Cardiac fibroblast (primary cell): ENCODE measurements around the gene SND1.

Experiments used
- DNase-seq, 2 donors: peaks; one replicate each; pipeline versions ENCODE4 v3.0.0 to v3.0.0-alpha.2; 2010; ENCODE audit warnings: low read depth in 2 of 2
- H3K4me3 ChIP-seq, 2 donors: replicated peaks in 1 of 2; 1 replicate in 1 of 2; 2 replicates in 1 of 2; pipeline ENCODE4 v1.5.1; 2011; ENCODE audit warnings: low read depth in 2 of 2, low read length in 2 of 2, mild to moderate bottlenecking in 2 of 2, moderate library complexity in 1 of 2
- TF ChIP-seq, protein P1 (sequence below): IDR thresholded peaks from one replicate; pipeline ENCODE4 v1.5.1; 2011; ENCODE audit warnings: low read depth, mild to moderate bottlenecking, low read length, inconsistent platforms

SND1 gene

GRCh38 chr7:127821146-127821545 is 169.2 kb downstream of the SND1 start:
- DNase-seq: no peak
- TF ChIP-seq, protein P1, sequence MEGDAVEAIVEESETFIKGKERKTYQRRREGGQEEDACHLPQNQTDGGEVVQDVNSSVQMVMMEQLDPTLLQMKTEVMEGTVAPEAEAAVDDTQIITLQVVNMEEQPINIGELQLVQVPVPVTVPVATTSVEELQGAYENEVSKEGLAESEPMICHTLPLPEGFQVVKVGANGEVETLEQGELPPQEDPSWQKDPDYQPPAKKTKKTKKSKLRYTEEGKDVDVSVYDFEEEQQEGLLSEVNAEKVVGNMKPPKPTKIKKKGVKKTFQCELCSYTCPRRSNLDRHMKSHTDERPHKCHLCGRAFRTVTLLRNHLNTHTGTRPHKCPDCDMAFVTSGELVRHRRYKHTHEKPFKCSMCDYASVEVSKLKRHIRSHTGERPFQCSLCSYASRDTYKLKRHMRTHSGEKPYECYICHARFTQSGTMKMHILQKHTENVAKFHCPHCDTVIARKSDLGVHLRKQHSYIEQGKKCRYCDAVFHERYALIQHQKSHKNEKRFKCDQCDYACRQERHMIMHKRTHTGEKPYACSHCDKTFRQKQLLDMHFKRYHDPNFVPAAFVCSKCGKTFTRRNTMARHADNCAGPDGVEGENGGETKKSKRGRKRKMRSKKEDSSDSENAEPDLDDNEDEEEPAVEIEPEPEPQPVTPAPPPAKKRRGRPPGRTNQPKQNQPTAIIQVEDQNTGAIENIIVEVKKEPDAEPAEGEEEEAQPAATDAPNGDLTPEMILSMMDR: no peak
- H3K4me3 ChIP-seq: no peak overlapping the region

DNA sequence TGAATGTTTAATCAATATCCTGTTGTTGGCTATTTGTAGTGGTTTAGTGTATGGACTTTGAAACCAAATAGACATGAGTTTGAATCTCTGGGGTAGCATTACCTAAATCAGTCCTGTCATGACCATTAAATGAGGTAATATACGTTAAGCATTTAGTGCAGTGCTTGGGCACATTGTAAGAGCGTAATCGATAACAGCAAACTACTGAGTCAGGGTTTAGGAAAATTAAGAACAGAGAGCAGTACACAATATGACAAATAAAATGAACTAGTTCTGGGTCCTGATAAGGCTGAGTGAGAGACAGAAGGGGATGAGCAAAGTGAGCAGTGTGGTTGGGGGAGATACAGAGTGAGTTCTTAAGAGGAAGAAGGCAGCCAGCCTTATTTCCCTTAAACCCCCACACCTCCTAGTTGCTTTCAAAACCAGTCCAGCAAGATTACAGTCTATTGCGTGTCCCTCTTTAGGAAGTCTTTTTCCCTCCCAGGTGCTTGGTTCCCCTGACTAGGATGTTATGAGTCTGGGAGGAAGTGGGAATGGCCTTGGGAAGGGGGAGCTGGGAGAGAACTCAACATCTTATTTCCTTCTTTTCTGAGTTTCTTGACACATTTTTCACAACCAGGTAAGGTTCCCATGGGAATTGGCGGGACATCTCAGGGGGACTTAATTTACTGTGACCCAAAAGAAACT is 171.0 kb downstream of the SND1 start:
- no peak overlapping the region for H3K4me3 ChIP-seq
- no peak for DNase-seq
- TF ChIP-seq, protein P1: no peak

- H3K4me3 ChIP-seq: no peak overlapping the region
- TF ChIP-seq, protein P1: no peak
- peak; percentile 44 to 65 for DNase-seq
These were observed 172.7 kb downstream of the SND1 start for GRCh38 chr7:127824682-127825081.

DNA sequence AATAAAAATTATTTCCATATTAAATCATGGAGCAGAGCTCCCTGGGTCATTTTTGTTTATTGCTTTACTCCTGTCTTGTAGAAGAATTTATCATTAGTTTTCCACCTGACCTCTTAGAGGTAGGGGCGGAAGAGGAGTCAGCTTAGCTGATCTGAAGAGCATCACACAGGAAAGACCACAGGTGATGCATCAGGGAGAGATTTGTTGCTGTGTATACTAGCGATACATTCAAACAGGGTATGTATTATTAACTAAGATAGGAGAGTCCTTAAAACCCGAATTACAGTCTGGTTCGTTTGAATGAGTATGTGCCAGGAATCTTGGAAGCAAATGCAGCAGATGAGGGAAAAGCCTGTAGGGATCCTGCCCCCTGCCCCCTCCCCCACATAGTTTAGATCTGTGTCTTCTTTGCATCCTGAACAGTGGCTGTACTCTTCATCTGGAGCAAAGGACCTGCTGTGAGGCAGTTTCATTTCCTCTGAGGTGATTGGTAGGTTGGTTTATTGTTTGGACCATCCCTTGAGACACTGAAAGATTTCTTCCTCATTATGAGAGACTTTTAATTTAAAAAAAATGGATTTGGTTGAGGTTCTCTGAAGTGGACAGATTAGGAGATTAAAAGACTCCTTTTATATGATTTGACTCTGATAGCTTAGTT is 177.0 kb downstream of the SND1 start:
- DNase-seq: no peak
- TF ChIP-seq, protein P1: no peak
- H3K4me3 ChIP-seq: no peak overlapping the region

GRCh38 chr7:127831318-127832219 is 179.6 kb downstream of the SND1 start:
- TF ChIP-seq, protein P1: no peak
- DNase-seq: no peak
- no peak overlapping the region for H3K4me3 ChIP-seq

DNA sequence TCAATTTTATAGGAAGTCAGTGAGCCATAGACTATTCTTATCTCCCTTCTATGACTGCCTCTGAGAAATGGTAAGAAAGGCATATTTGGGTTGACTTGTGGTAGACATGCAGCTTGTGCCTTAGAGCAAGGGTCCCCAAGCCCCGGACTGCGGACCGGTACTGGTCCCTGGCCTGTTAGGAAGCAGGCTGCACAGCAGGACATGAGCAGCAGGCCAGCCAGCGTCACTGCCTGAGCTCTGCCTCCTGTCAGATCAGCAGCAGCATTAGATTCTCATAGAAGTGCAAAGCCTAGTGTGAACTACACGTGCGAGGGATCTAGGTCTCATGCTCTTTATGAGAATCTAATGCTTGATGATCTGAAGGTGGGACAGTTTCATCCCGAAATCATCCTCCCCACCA is 180.6 kb downstream of the SND1 start:
- no peak overlapping the region for H3K4me3 ChIP-seq
- DNase-seq: no peak
- TF ChIP-seq, protein P1: no peak
